Tibial nerve (tissue), 4 donors: ENCODE measurements around the gene SNAPIN. TPM values are rescaled to one million over a fixed set of nuclear protein-coding genes. Genes with fewer than 3 reads are reported as not detected.

ENCODE experiments used
- DNase-seq, 2 donors: peaks; one replicate each; pipeline ENCODE4 v3.0.0-alpha.2; 2019; ENCODE audit warnings: low spot score in 2 of 2
- H3K27ac ChIP-seq, 4 donors: fragments of 200-600 bp; sonication (generic) in 3 of 4; one replicate each; pipeline ENCODE4 v1.5.1; 2017 to 2019; ENCODE audit warnings: mild to moderate bottlenecking in 1 of 4
- H3K27me3 ChIP-seq, 2 donors: fragments of 200-600 bp; sonication (generic) in 1 of 2; one replicate each; pipeline versions ENCODE4 v1.5.1 to v1.6.0; 2017 to 2019
- H3K36me3 ChIP-seq, 3 donors: fragments of 200-600 bp; sonication (generic); one replicate each; pipeline ENCODE4 v1.5.1; 2018 to 2019
- H3K4me1 ChIP-seq, 4 donors: fragments of 200-600 bp; sonication (generic) in 3 of 4; one replicate each; pipeline ENCODE4 v1.5.1; 2017 to 2019
- H3K4me3 ChIP-seq, 4 donors: fragments of 200-600 bp; sonication (generic) in 3 of 4; one replicate each; pipeline ENCODE4 v1.5.1; 2017 to 2019; ENCODE audit warnings: mild to moderate bottlenecking in 1 of 4, moderate library complexity in 1 of 4
- H3K9me3 ChIP-seq, 4 donors: fragments of 200-600 bp; sonication (generic) in 3 of 4; one replicate each; pipeline ENCODE4 v1.5.1; 2017 to 2019
- EP300 ChIP-seq, 2 donors: sonication (generic); formaldehyde crosslinking; IDR thresholded peaks; one replicate each; pipeline ENCODE4 v1.6.1; 2017; ENCODE audit warnings: antibody characterized with exemption in 2 of 2, mild to moderate bottlenecking in 1 of 2
- POLR2A ChIP-seq, 2 donors: fragments of 450-650 bp; IDR thresholded peaks; one replicate each; pipeline ENCODE4 v1.6.1; 2017; ENCODE audit warnings: antibody characterized with exemption in 2 of 2, mild to moderate bottlenecking in 2 of 2, moderate library complexity in 2 of 2
- WGBS, 2 donors: methylation state at CpG; one replicate each; pipeline ENCODE4 v1.1.5; 2018; 5-methylcytosine and 5-hydroxymethylcytosine counted together
- total RNA-seq, 4 donors: library from RNA; depleted of rRNA; stranded (reverse); fragments of >200 nt; gene quantifications; one replicate each; pipeline ENCODE4 v1.1.0, GENCODE V29; 2016
- TF ChIP-seq, protein P1 (sequence below), 5 experiments: fragments of 200-600 bp in 3 of 5; fragments of 450-650 bp in 2 of 5; sonication (generic) in 3 of 5; IDR thresholded peaks; one replicate each; pipeline ENCODE4 v1.5.1; 2016 to 2019; ENCODE audit warnings: antibody characterized with exemption in 5 of 5, mild to moderate bottlenecking in 3 of 5, moderate library complexity in 2 of 5

The SNAPIN gene
- total RNA-seq, 4 donors from 2014 or later, result 34.1 to 59.9 (median 43.7) TPM

GRCh38 chr1:153628638-153629342 lies 29.7 kb upstream of the SNAPIN start:
- TF ChIP-seq EP300 (IDR thresholded peaks at IDR 0.05) (no peak), POLR2A (IDR thresholded peaks at IDR 0.05) (no peak)
- TF ChIP-seq, protein P1, sequence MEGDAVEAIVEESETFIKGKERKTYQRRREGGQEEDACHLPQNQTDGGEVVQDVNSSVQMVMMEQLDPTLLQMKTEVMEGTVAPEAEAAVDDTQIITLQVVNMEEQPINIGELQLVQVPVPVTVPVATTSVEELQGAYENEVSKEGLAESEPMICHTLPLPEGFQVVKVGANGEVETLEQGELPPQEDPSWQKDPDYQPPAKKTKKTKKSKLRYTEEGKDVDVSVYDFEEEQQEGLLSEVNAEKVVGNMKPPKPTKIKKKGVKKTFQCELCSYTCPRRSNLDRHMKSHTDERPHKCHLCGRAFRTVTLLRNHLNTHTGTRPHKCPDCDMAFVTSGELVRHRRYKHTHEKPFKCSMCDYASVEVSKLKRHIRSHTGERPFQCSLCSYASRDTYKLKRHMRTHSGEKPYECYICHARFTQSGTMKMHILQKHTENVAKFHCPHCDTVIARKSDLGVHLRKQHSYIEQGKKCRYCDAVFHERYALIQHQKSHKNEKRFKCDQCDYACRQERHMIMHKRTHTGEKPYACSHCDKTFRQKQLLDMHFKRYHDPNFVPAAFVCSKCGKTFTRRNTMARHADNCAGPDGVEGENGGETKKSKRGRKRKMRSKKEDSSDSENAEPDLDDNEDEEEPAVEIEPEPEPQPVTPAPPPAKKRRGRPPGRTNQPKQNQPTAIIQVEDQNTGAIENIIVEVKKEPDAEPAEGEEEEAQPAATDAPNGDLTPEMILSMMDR (IDR thresholded peaks at IDR 0.05), result no peak
- Histone ChIP-seq H3K27me3 (no peaks in the 10 kb centered on the region), H3K4me3 (no peak overlapping the region), H3K4me1 (peaks cover 0 to 62% (median 25%) of the 10 kb centered on the region in 4 donors), H3K27ac (peak overlapping the region; percentile 79 to 96 (median 86)), H3K36me3 (peaks cover 0 to 11% (median 0%) of the 10 kb centered on the region in 3 donors), H3K9me3 (no peaks in the 10 kb centered on the region)
- 77 to 88% methylated on average over 6 of the region's 6 CpGs for WGBS, 2 donors
- no peak for DNase-seq

DNA sequence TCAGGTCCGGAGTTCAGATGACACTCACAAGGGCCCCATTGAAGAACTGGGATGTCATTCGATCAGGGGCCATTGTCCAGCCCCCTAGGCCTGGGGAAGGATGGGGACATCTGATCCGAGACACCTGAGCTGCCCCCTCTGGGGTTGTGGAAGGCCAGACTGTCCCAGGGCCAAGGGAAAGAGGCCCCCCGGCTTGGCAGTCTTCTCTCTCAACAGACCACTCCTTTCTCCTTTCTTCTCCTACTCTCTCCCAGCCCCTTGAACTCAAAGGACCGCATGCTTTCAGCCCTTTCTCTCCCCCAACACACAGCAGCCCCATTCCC lies 29.2 kb upstream of the SNAPIN start:
- Histone ChIP-seq H3K9me3 (no peaks in the 10 kb centered on the region), H3K4me1 (peaks cover 0 to 57% (median 24%) of the 10 kb centered on the region in 4 donors), H3K36me3 (peaks cover 0 to 7% (median 0%) of the 10 kb centered on the region in 3 donors), H3K27me3 (no peaks in the 10 kb centered on the region), H3K4me3 (no peak overlapping the region), H3K27ac (peak overlapping the region in 3 of 4 donors; percentile 82 to 96 (median 90))
- TF ChIP-seq POLR2A (IDR thresholded peaks at IDR 0.05), result no peak
- TF ChIP-seq EP300 (IDR thresholded peaks at IDR 0.05), result no peak
- TF ChIP-seq, protein P1 (IDR thresholded peaks at IDR 0.05), result no peak
- DNase-seq, result no peak
- 57 to 66% methylated on average over 5 of the region's 5 CpGs for WGBS, 2 donors

- H3K4me3 ChIP-seq, result no peak overlapping the region
- peak overlapping the region in 2 of 4 donors; percentile 90 to 96 for H3K27ac ChIP-seq
- H3K4me1 ChIP-seq, result peaks cover 0 to 60% (median 24%) of the 10 kb centered on the region in 4 donors
- no peaks in the 10 kb centered on the region for H3K9me3 ChIP-seq
- no peaks in the 10 kb centered on the region for H3K27me3 ChIP-seq
- WGBS, 2 donors, result 71 to 86% methylated on average over 1 of the region's 1 CpG
- DNase-seq, result no peak
- TF ChIP-seq, protein P1 (IDR thresholded peaks at IDR 0.05), result no peak
- TF ChIP-seq POLR2A (IDR thresholded peaks at IDR 0.05), result no peak
- no peak for TF ChIP-seq EP300 (IDR thresholded peaks at IDR 0.05)
- H3K36me3 ChIP-seq, result peaks cover 0 to 3% (median 0%) of the 10 kb centered on the region in 3 donors
Observed at GRCh38 chr1:153629971-153630370, 28.5 kb upstream of the SNAPIN start.

- DNase-seq, result no peak
- Histone ChIP-seq H3K4me3 (no peak overlapping the region), H3K27ac (peak overlapping the region in 2 of 4 donors; percentile 90 to 96), H3K9me3 (no peaks in the 10 kb centered on the region), H3K36me3 (peaks cover 0 to 2% (median 0%) of the 10 kb centered on the region in 3 donors), H3K27me3 (no peaks in the 10 kb centered on the region), H3K4me1 (peaks cover 0 to 64% (median 27%) of the 10 kb centered on the region in 4 donors)
- WGBS, 2 donors, result 80 to 83% methylated on average over 6 to 7 of the region's 7 CpGs
- TF ChIP-seq, protein P1 (IDR thresholded peaks at IDR 0.05), result no peak
- no peak for TF ChIP-seq EP300 (IDR thresholded peaks at IDR 0.05)
- TF ChIP-seq POLR2A (IDR thresholded peaks at IDR 0.05), result no peak
Observed at GRCh38 chr1:153630384-153630783, 28.1 kb upstream of the SNAPIN start.
